Neuronal stem cell (in vitro differentiated cells): ENCODE results near the gene STK32C.

Source experiments
- DNase-seq: peaks from one replicate; pipeline ENCODE4 v3.0.0-alpha.2; 2013; ENCODE audit warnings: low spot score
- H2AFZ ChIP-seq: one replicate; pipeline ENCODE4 v1.6.1; 2013; ENCODE audit warnings: mild to moderate bottlenecking, low read length, inconsistent platforms
- H2AK5ac ChIP-seq: 2 replicates; pipeline ENCODE4 v1.6.1; 2013; ENCODE audit warnings: low read depth, mild to moderate bottlenecking, inconsistent platforms, low read length, moderate library complexity, mixed read lengths
- H2BK120ac ChIP-seq: 2 replicates; pipeline ENCODE4 v1.6.1; 2013; ENCODE audit warnings: low read depth, mild to moderate bottlenecking, inconsistent platforms, low read length, moderate library complexity, mixed read lengths
- H2BK12ac ChIP-seq: one replicate; pipeline ENCODE4 v1.6.1; 2013; ENCODE audit warnings: low read length, inconsistent platforms
- H2BK15ac ChIP-seq: 2 replicates; pipeline ENCODE4 v1.6.1; 2013; ENCODE audit warnings: mild to moderate bottlenecking, low read length, inconsistent platforms, mixed read lengths
- H2BK5ac ChIP-seq: one replicate; pipeline ENCODE4 v1.6.1; 2013; ENCODE audit warnings: inconsistent platforms, mild to moderate bottlenecking, low read length, moderate library complexity
- H3K14ac ChIP-seq: one replicate; pipeline ENCODE4 v1.6.1; 2013; ENCODE audit warnings: low read length, inconsistent platforms
- H3K18ac ChIP-seq: 2 replicates; pipeline ENCODE4 v1.6.1; 2013; ENCODE audit warnings: low read length, inconsistent platforms
- H3K23ac ChIP-seq: 2 replicates; pipeline ENCODE4 v1.6.1; 2013; ENCODE audit warnings: low read depth, mild to moderate bottlenecking, mixed read lengths, low read length, inconsistent platforms; ENCODE audit not compliant: poor library complexity
- H3K27ac ChIP-seq: replicated peaks from 3 replicates; pipeline ENCODE4 v1.5.1; 2013; ENCODE audit warnings: low read length, inconsistent platforms
- H3K27me3 ChIP-seq, 3 experiments: 2 replicates each; pipeline ENCODE4 v1.6.1; 2013; ENCODE audit warnings: low read length in 3 of 3, mild to moderate bottlenecking in 2 of 3, inconsistent platforms in 1 of 3, low read depth in 1 of 3, mixed read lengths in 1 of 3, moderate library complexity in 1 of 3; ENCODE audit not compliant: control insufficient read depth in 3 of 3, insufficient read depth in 3 of 3
- H3K36me3 ChIP-seq, 2 donors: replicated peaks in 1 of 2; 2 replicates each; pipeline ENCODE4 v1.6.1; 2013; ENCODE audit warnings: low read length in 2 of 2; ENCODE audit not compliant: control insufficient read depth in 2 of 2, insufficient read depth in 2 of 2
- H3K4ac ChIP-seq: 2 replicates; pipeline ENCODE4 v1.6.1; 2013; ENCODE audit warnings: inconsistent platforms, mild to moderate bottlenecking, low read length, moderate library complexity
- H3K4me1 ChIP-seq, 2 donors: 1 replicate in 1 of 2; 2 replicates in 1 of 2; pipeline ENCODE4 v1.6.1; 2013; ENCODE audit warnings: low read length in 2 of 2, low read depth in 1 of 2; ENCODE audit not compliant: control insufficient read depth in 2 of 2, insufficient read depth in 1 of 2
- H3K4me2 ChIP-seq: one replicate; pipeline ENCODE4 v1.6.1; 2013; ENCODE audit warnings: mild to moderate bottlenecking, low read length, inconsistent platforms; ENCODE audit not compliant: insufficient read depth, poor library complexity, severe bottlenecking
- H3K4me3 ChIP-seq, 2 donors: 2 replicates each; pipeline ENCODE4 v1.5.1; 2013; ENCODE audit warnings: low read length in 2 of 2, mild to moderate bottlenecking in 2 of 2, inconsistent platforms in 1 of 2, moderate library complexity in 1 of 2
- H3K79me1 ChIP-seq: one replicate; pipeline ENCODE4 v1.6.1; 2013; ENCODE audit warnings: low read depth, mild to moderate bottlenecking, inconsistent platforms, low read length, moderate library complexity
- H3K9ac ChIP-seq: one replicate; pipeline ENCODE4 v1.6.1; 2013; ENCODE audit warnings: mild to moderate bottlenecking, low read depth, low read length, inconsistent platforms; ENCODE audit not compliant: poor library complexity
- H3K9me3 ChIP-seq, 2 donors: replicated peaks in 1 of 2; 2 replicates each; pipeline versions ENCODE3 to v1.6.1; 2013; ENCODE audit warnings: low read length in 2 of 2, mild to moderate bottlenecking in 2 of 2, inconsistent platforms in 1 of 2, low read depth in 1 of 2, mixed read lengths in 1 of 2, moderate library complexity in 1 of 2; ENCODE audit not compliant: control insufficient read depth in 2 of 2, insufficient read depth in 1 of 2
- H4K8ac ChIP-seq: one replicate; pipeline ENCODE4 v1.6.1; 2013; ENCODE audit warnings: low read depth, mild to moderate bottlenecking, inconsistent platforms, low read length, moderate library complexity
- H4K91ac ChIP-seq: one replicate; pipeline ENCODE4 v1.6.1; 2013; ENCODE audit warnings: low read length, low read depth, mild to moderate bottlenecking, inconsistent platforms; ENCODE audit not compliant: poor library complexity
- WGBS, 2 donors: extraction: QIAGEN DNeasy Blood & Tissue Kit; methylation state at CpG; one replicate each; pipeline ENCODE4 v1.1.7; 2013; ENCODE audit warnings: missing lambda C conversion rate in 2 of 2, mixed read lengths in 1 of 2; ENCODE audit not compliant: insufficient read length in 2 of 2, insufficient replicate concordance in 1 of 2; ENCODE audit errors: extremely low coverage in 2 of 2; 5-methylcytosine and 5-hydroxymethylcytosine counted together

STK32C gene

GRCh38 chr10:132213917-132214316 is 93.8 kb downstream of the STK32C start:
- no peak overlapping the region for H4K8ac ChIP-seq
- H3K4me2 ChIP-seq: no peak overlapping the region
- H3K14ac ChIP-seq: no peak overlapping the region
- H2AFZ ChIP-seq: no peak overlapping the region
- WGBS, 2 donors: no CpG with 5 or more reads among the region's 4 CpGs
- peaks cover 6 to 19% of the 10 kb centered on the region in 2 donors for H3K9me3 ChIP-seq
- no peaks in the 10 kb centered on the region for H3K4me1 ChIP-seq
- no peak for DNase-seq
- H2BK5ac ChIP-seq: no peak overlapping the region
- no peak overlapping the region for H3K4ac ChIP-seq
- H2AK5ac ChIP-seq: no peak overlapping the region
- no peak overlapping the region for H3K23ac ChIP-seq
- H2BK12ac ChIP-seq: no peak overlapping the region
- no peak overlapping the region for H2BK15ac ChIP-seq
- no peaks in the 10 kb centered on the region for H3K27me3 ChIP-seq
- H3K18ac ChIP-seq: no peak overlapping the region
- H3K36me3 ChIP-seq: no peaks in the 10 kb centered on the region
- no peak overlapping the region for H2BK120ac ChIP-seq
- H3K79me1 ChIP-seq: no peaks in the 10 kb centered on the region
- H4K91ac ChIP-seq: no peak overlapping the region
- no peak overlapping the region for H3K9ac ChIP-seq
- H3K27ac ChIP-seq: no peak overlapping the region
- H3K4me3 ChIP-seq: no peak overlapping the region

DNA sequence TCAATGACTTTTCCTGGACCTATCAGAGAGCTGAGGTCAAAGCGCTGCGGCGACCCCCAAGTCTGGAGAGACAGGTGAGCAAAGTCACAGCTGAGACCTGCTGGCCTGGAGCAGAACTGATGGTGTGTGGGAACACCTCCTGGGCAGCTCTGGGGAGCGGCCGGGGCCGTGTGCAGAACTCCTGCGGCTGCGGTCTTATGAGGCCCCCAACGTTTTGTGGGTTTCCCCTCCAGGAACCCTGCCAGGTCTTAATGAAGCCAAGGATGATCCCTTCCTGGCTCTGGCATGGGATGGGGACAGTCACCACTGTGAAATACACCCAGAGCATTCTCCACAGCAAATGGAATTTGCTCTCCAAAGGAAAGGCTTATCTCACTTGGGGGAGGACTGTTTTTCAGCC is 94.9 kb downstream of the STK32C start:
- DNase-seq: no peak

DNA sequence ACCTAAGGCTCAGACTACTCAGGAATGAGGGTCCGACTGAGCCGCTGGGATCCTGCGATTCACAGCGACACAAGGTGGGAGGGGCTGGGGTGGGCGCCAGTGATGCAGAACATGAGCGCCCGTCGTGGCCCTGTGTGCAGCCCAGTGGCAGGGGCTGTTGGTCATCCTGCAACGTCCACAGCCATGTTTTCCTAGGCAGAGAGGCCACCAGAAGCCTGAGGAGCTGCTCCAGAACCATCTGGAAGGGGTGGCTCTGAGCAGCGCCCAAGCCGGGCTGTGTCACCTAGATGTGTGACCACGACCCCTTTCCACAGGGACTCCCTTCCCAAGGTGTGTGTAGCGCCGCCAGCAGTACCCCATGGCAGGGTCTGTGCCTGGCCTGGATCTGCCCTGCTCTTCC is 96.5 kb downstream of the STK32C start:
- H3K18ac ChIP-seq: no peak overlapping the region
- no CpG with 5 or more reads among the region's 14 CpGs for WGBS, 2 donors
- no peaks in the 10 kb centered on the region for H3K4me1 ChIP-seq

More for the DNA sequence above, 94.9 kb downstream of the STK32C start:
- H3K27ac ChIP-seq: no peak overlapping the region
- no peak overlapping the region for H4K91ac ChIP-seq
- H2BK12ac ChIP-seq: no peak overlapping the region
- no peak overlapping the region for H3K14ac ChIP-seq
- peaks cover 2 to 17% of the 10 kb centered on the region in 2 donors for H3K9me3 ChIP-seq
- no peak overlapping the region for H4K8ac ChIP-seq
- H3K18ac ChIP-seq: no peak overlapping the region
- no peak overlapping the region for H3K4me2 ChIP-seq
- WGBS, 2 donors: no CpG with 5 or more reads among the region's 9 CpGs
- no peak overlapping the region for H2AFZ ChIP-seq
- no peak overlapping the region for H2BK15ac ChIP-seq
- peak overlapping the region in 1 of 2 donors; percentile 20 for H3K4me3 ChIP-seq
- H3K79me1 ChIP-seq: no peaks in the 10 kb centered on the region
- H2BK120ac ChIP-seq: no peak overlapping the region
- no peak overlapping the region for H2AK5ac ChIP-seq
- H3K4me1 ChIP-seq: no peaks in the 10 kb centered on the region
- no peak overlapping the region for H3K4ac ChIP-seq
- H3K23ac ChIP-seq: no peak overlapping the region
- no peaks in the 10 kb centered on the region for H3K36me3 ChIP-seq
- H3K9ac ChIP-seq: no peak overlapping the region
- H2BK5ac ChIP-seq: no peak overlapping the region
- H3K27me3 ChIP-seq: no peaks in the 10 kb centered on the region

GRCh38 chr10:132210766-132211165 is 97.0 kb downstream of the STK32C start:
- Histone ChIP-seq H3K9me3 (peaks cover 0 to 14% of the 10 kb centered on the region in 2 donors), H2BK120ac (no peak overlapping the region), H3K4me3 (no peak overlapping the region), H3K79me1 (no peaks in the 10 kb centered on the region), H3K4me1 (no peaks in the 10 kb centered on the region), H4K91ac (no peak overlapping the region), H3K18ac (no peak overlapping the region), H2BK12ac (no peak overlapping the region), H2AK5ac (no peak overlapping the region), H3K27me3 (no peaks in the 10 kb centered on the region), H3K27ac (no peak overlapping the region), H2AFZ (no peak overlapping the region), H3K23ac (no peak overlapping the region), H3K9ac (no peak overlapping the region), H2BK15ac (no peak overlapping the region), H3K4ac (no peak overlapping the region), H2BK5ac (no peak overlapping the region), H3K36me3 (peaks cover 0 to 2% of the 10 kb centered on the region in 2 donors), H4K8ac (no peak overlapping the region), H3K14ac (no peak overlapping the region), H3K4me2 (no peak overlapping the region)
- no peak for DNase-seq
- no CpG with 5 or more reads among the region's 14 CpGs for WGBS, 2 donors

More for the DNA sequence above, 96.5 kb downstream of the STK32C start:
- Histone ChIP-seq H3K9ac (no peak overlapping the region), H4K91ac (no peak overlapping the region), H3K79me1 (no peaks in the 10 kb centered on the region), H3K4ac (no peak overlapping the region), H2BK12ac (no peak overlapping the region), H3K9me3 (peaks cover 0 to 14% of the 10 kb centered on the region in 2 donors), H2BK5ac (no peak overlapping the region), H2BK15ac (no peak overlapping the region), H2AFZ (no peak overlapping the region), H2AK5ac (peak overlapping the region; percentile 42), H2BK120ac (no peak overlapping the region), H4K8ac (no peak overlapping the region), H3K14ac (no peak overlapping the region), H3K4me3 (no peak overlapping the region), H3K27me3 (no peaks in the 10 kb centered on the region), H3K23ac (no peak overlapping the region), H3K36me3 (no peaks in the 10 kb centered on the region), H3K27ac (no peak overlapping the region), H3K4me2 (no peak overlapping the region)
- no peak for DNase-seq
